ENCODE measurements around the gene SENP6. TPM values are rescaled to one million over a fixed set of nuclear protein-coding genes. Genes with fewer than 3 reads are reported as not detected.
A peak's percentile ranks its signal among the peaks of the same experiment; 100 is the strongest.

SENP6 gene
- total RNA-seq, 1 experiment from 2014 or later = 94.9 TPM

- CTCF ChIA-PET = interaction anchor here (0.9 kb wide), 1 partner anchor 359 kb away, joined by 3 read pairs; the partner anchor contains the start of gene COX7A2
- no TSS peak for BruUV-seq (replicated peaks)
- peaks cover 36% of the 10 kb centered on the region for H3K4me1 Mint-ChIP-seq (ENCODE audit: low read depth, unreplicated experiment)
Measured at GRCh38 chr6:75602246-75603105, 796 bp downstream of the SENP6 start.

DNA sequence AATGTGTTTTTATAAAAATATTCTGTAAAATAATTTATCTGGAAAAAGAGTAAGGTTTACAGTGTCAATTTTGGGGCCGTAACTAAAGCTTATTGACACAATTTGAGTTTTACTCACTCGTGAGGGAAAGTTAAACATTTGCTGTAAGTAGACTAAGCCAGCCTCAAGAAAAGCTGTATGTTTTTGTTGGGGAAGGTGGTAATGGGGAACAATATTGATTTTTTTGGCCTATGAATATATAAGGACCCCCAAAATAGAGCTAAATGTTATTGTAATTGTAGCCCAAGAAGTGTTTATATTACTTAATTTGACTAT lies 1.4 kb downstream of the SENP6 start:
- BruUV-seq (replicated peaks) = TSS peak; percentile 23

More at GRCh38 chr6:75602246-75603105, 796 bp downstream of the SENP6 start:
- Histone ChIP-seq H3K4me3 (ENCODE audit: low read depth, low read length) (peak overlapping the region; percentile 94), H3K4me1 (peaks cover 4% of the 10 kb centered on the region; the same call in 1 of the 2 replicates), H3K9me3 (no peaks in the 10 kb centered on the region), H3K36me3 (ENCODE audit: control insufficient read depth, insufficient read depth, low read length) (no peaks in the 10 kb centered on the region), H3K27me3 (replicated peaks; ENCODE audit: control insufficient read depth, insufficient read depth, low read length) (no peaks in the 10 kb centered on the region)
- H3K9me3 Mint-ChIP-seq (ENCODE audit: unreplicated experiment) = no peaks in the 10 kb centered on the region
- H3K4me3 Mint-ChIP-seq (ENCODE audit: unreplicated experiment) = peak overlapping the region; percentile 85
- no peak for TF ChIP-seq CTCF (IDR thresholded peaks at IDR 0.05; ENCODE audit: insufficient read depth in 1 of 2, low read depth in 1 of 2, low read length in 1 of 2, severe bottlenecking in 1 of 2, unreplicated experiment in 1 of 2)
- H3K27ac Mint-ChIP-seq (ENCODE audit: unreplicated experiment) = peak overlapping the region; percentile 92
- intact Hi-C loops (cut with micrococcal nuclease; ENCODE audit: unreplicated experiment) = loop anchor here (2.0 kb wide), 1 partner anchor 318 kb away; the partner anchor contains the start of gene TMEM30A
- POLR2A ChIA-PET = interaction anchor here (0.5 to 1.2 kb wide), 4 partner anchors 21 to 1117 kb away, joined by 3 to 7 read pairs (median 3); no protein-coding TSS in a partner anchor
- peak; percentile 36 to 59 for DNase-seq
- H3K36me3 Mint-ChIP-seq (ENCODE audit: insufficient read depth, unreplicated experiment) = peaks cover 14% of the 10 kb centered on the region
- H3K27me3 Mint-ChIP-seq (ENCODE audit: insufficient read depth, unreplicated experiment) = no peaks in the 10 kb centered on the region

More for the DNA sequence above, 1.4 kb downstream of the SENP6 start:
- peak overlapping the region; percentile 92 for H3K27ac Mint-ChIP-seq (ENCODE audit: unreplicated experiment)
- intact Hi-C loops (cut with micrococcal nuclease; ENCODE audit: unreplicated experiment) = loop anchor here (2.0 kb wide), 1 partner anchor 318 kb away; the partner anchor contains the start of gene TMEM30A
- ChIA-PET CTCF (interaction anchor here (0.9 kb wide), 1 partner anchor 359 kb away, joined by 3 read pairs; the partner anchor contains the start of gene COX7A2), POLR2A (interaction anchor here (1.0 kb wide), 1 partner anchor 20 kb away, joined by 3 read pairs; no protein-coding TSS in a partner anchor)
- H3K36me3 Mint-ChIP-seq (ENCODE audit: insufficient read depth, unreplicated experiment) = peaks cover 14% of the 10 kb centered on the region
- peak overlapping the region; percentile 85 for H3K4me3 Mint-ChIP-seq (ENCODE audit: unreplicated experiment)
- no peaks in the 10 kb centered on the region for H3K27me3 Mint-ChIP-seq (ENCODE audit: insufficient read depth, unreplicated experiment)
- DNase-seq = no peak
- Histone ChIP-seq H3K4me1 (peaks cover 4% of the 10 kb centered on the region; the same call in 1 of the 2 replicates), H3K9me3 (no peaks in the 10 kb centered on the region), H3K27me3 (replicated peaks; ENCODE audit: control insufficient read depth, insufficient read depth, low read length) (no peaks in the 10 kb centered on the region), H3K4me3 (ENCODE audit: low read depth, low read length) (peak overlapping the region; percentile 94), H3K36me3 (ENCODE audit: control insufficient read depth, insufficient read depth, low read length) (no peaks in the 10 kb centered on the region)
- H3K9me3 Mint-ChIP-seq (ENCODE audit: unreplicated experiment) = no peaks in the 10 kb centered on the region
- H3K4me1 Mint-ChIP-seq (ENCODE audit: low read depth, unreplicated experiment) = peaks cover 39% of the 10 kb centered on the region
- no peak for TF ChIP-seq CTCF (IDR thresholded peaks at IDR 0.05; ENCODE audit: insufficient read depth in 1 of 2, low read depth in 1 of 2, low read length in 1 of 2, severe bottlenecking in 1 of 2, unreplicated experiment in 1 of 2)

Data from Caco-2 (cell line).